ENCODE data around the gene KIAA0825.
"Not testable (repeated sequence)": the region's sequence is repeated elsewhere in the genome, so short reads cannot be mapped to it uniquely, and the experiment has no call there.

KIAA0825 gene

GRCh38 chr5:94168151-94168550 lies 450.3 kb downstream of the KIAA0825 start:
- no peak for DNase-seq (ENCODE audit: low read depth)

- DNase-seq (ENCODE audit: low read depth), result no peak
Observed at GRCh38 chr5:94161801-94162200, 456.6 kb downstream of the KIAA0825 start.

DNA sequence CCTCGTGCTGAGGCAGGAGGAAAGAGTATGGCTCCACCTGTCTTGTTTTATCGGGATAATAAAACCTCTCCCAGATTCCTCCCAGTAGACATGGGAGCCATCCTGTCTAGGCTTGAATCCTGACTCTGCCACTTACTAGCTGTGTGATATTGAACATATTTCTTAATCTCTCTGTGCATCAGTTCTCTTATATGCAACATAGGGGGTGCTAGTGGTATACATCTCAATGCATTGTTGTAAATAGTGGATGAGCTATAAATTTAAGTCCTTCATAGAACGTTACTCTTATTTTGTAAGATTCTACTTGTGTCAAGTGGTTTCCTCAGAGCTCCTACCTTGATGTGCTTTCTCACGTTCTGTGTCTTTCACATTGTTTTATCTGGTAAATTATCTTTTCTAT lies 459.3 kb downstream of the KIAA0825 start:
- DNase-seq (ENCODE audit: low read depth), result no peak

DNA sequence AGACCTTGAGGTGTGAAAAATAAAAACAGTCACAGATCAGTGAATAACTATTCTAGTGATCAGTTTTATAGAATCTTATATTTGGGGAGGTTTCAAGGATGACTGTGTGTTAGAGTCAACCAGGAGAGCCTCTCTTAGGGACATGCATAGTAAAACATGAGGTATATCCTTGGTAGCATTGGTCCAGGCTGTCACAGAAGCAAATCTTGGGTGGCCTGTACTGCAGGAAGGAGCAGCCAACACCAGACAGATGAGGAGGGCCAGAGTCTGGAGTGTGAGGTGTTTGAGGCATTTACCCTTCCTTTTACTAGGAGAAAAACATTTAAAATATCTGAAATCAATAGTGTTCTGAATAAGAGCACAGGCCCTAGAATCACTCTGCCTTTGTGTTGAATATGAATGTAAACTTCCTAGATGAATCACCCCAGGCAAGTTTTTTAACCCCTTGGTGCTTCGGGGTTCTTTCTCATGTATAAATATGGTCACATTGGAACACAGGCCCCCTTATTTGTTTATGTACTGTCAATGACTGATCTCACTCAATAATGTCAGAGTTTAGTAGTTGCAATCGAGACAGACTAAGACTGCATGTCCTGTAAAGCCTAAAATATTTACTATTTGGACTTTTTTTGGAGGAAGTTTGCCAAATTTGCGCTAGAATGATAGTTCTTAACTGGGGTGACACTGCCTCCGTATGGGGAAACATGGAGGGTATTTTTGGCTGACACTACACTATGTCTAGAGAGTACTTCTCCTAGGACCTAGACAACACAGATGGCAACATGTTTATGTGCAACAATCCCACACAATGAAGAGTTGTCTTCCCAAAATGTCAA lies 460.5 kb downstream of the KIAA0825 start:
- DNase-seq (ENCODE audit: low read depth), result no peak

DNA sequence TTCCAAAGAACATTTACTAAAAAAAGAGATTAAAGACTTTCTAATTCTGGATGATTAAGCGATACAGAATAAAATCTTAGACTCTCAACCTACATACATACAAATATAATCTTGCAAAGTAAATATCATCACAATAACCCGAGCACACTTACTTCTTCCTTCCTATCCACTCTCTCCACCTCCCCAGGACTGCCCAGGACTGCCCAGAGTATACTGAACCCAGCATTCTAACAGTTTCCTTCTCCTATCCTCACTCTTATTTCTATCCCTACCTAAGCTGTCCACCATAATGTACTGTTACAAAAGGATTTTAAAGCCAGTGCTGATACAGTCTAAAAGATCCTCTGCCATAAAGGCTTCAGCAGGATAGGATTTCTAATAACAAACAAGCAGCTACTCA lies 463.7 kb downstream of the KIAA0825 start:
- DNase-seq (ENCODE audit: low read depth), result no peak

- DNase-seq (ENCODE audit: low read depth), result no peak
Observed at GRCh38 chr5:94153736-94154450, 464.5 kb downstream of the KIAA0825 start.

DNA sequence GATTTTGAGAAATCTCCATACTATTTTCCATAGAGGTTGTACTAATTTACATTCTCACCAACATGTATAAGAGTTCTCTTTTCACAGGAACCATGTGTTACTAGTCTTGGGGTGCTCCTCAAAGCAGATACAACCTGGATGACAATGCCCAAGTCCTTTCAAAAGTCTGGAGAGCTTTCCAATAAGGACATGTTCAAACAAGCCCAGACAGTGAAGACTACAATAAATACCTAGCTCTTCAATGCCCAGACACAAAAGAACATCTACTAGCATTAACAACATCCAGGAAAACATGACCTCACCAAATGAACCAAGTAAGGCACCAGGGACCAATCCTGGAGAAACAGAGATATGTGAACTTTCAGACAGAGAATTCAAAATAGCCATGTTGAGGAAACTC lies 474.8 kb downstream of the KIAA0825 start:
- not testable (repeated sequence) for DNase-seq (ENCODE audit: low read depth)

DNA sequence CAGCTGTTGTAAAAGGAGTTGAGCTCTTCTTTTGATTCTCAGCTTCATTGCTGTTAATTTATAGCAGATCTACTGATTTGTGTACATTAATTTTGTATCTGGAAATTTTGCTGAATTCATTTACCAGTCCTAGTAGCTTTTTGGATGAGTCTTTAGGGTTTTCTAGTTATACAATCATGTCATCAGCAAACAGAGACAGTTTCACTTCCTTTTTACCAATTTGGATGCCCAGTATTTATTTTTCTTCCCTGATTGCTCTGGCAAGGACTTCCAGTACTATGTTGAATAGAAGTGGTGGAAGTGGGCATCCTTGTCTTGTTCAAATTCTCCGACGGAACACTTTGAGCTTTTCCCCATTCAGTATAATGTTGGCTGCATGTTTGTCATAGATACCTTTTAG lies 478.1 kb downstream of the KIAA0825 start:
- DNase-seq (ENCODE audit: low read depth), result no peak

DNA sequence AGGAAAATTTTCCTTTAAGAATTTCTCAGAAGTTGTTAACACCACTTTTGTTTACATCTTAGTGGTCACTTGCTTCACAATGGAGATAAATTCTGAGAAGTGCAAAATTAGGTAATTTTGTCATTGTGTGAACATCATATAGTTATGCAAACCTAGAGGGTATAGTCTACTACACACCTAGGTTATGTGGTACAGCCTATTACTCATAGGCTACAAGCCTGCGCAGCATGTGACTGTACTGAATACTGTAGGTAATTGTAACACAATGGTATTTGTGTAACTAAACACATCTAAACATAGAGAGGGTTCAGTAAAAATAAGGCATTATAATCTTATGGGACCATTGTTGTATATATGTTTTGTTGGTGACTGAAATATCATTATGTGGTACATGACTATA lies 488.3 kb downstream of the KIAA0825 start:
- no peak for DNase-seq (ENCODE audit: low read depth)

GRCh38 chr5:94125107-94125506 lies 493.3 kb downstream of the KIAA0825 start:
- no peak for DNase-seq (ENCODE audit: low read depth)

GRCh38 chr5:94116317-94116716 lies 502.1 kb downstream of the KIAA0825 start:
- DNase-seq (ENCODE audit: low read depth), result not testable (repeated sequence)

GRCh38 chr5:94113087-94113486 lies 505.3 kb downstream of the KIAA0825 start:
- no peak for DNase-seq (ENCODE audit: low read depth)

DNA sequence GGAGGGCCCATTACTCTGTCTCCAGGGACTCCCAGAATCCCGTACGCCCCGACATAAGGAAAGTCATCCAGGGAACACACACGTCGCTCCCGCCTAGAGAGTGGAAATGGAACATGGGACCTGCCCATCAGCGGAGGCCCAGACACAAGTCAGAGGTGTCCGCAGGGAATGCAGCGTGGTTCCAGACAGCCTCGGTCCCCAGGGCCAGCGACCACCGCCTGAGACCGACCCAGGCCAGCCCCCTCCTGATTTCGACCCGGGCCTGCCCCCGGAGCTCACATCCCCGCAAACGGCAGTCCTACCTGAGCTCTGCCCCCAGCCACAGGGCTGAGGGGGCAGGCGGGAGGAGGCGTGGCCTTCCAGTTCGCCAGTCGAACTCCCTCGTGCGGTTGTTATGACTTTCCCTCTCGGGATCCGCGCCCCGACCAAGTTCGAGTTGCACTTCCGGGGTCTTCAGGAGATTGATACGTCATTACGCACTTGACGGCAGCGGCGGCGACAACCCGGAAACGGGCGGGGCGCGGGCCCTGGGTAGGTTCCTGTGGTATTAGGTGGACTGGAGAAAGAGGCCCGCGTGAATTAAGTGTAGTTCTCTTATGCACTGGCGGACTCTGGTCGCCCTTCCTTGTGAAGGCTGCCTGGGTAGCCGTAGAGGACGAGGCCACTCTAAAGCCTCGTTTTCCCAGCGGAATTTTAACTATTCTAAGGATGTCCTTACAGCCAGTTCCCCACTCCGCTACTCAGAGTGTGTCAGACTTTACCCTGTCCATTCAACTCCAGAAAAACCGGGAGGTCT lies 507.0 kb downstream of the KIAA0825 start:
- DNase-seq (ENCODE audit: low read depth), result peak; percentile 90

GRCh38 chr5:94103514-94104245 lies 514.7 kb downstream of the KIAA0825 start:
- no peak for DNase-seq (ENCODE audit: low read depth)
